GM23338 (cell line): ENCODE data around the gene PARVG. TPM values are rescaled to one million over a fixed set of nuclear protein-coding genes. Genes with fewer than 3 reads are reported as not detected.

ENCODE experiments used
- ATAC-seq: fragments of 200-7000 bp; cut with Tn5 transposase; 3 replicates; pipeline ENCODE4 v1.9.1; 2020
- DNase-seq: peaks from one replicate; pipeline ENCODE4 v3.0.0-alpha.2; 2015; ENCODE audit warnings: low spot score
- H2AFZ ChIP-seq: fragments of 200-600 bp; sonication (generic); 2 replicates; pipeline ENCODE4 v1.8.0; 2016; ENCODE audit warnings: antibody characterized with exemption, mild to moderate bottlenecking, moderate library complexity
- H3F3A ChIP-seq: fragments of 200-600 bp; sonication (generic); replicated peaks from 2 replicates; pipeline ENCODE4 v1.8.0; 2017; ENCODE audit warnings: antibody characterized with exemption, mixed run types, low read depth
- H3K27ac ChIP-seq: fragments of 200-600 bp; sonication (generic); 2 replicates; pipeline ENCODE4 v1.6.1; 2016; ENCODE audit warnings: low read depth
- H3K27me3 ChIP-seq: fragments of 200-600 bp; sonication (generic); 2 replicates; pipeline ENCODE4 v1.8.0; 2016; ENCODE audit warnings: mild to moderate bottlenecking, mixed run types, moderate library complexity; ENCODE audit not compliant: insufficient read depth
- H3K36me3 ChIP-seq: fragments of 200-600 bp; sonication (generic); 2 replicates; pipeline ENCODE4 v1.8.0; 2016; ENCODE audit warnings: mild to moderate bottlenecking; ENCODE audit not compliant: insufficient read depth
- H3K4me1 ChIP-seq: fragments of 200-600 bp; sonication (generic); 2 replicates; pipeline ENCODE4 v1.8.0; 2016; ENCODE audit warnings: mild to moderate bottlenecking, moderate library complexity; ENCODE audit not compliant: insufficient read depth
- H3K4me2 ChIP-seq: fragments of 200-600 bp; sonication (generic); 2 replicates; pipeline ENCODE4 v1.7.1; 2017; ENCODE audit warnings: mixed run types
- H3K4me3 ChIP-seq: fragments of 200-600 bp; sonication (generic); 2 replicates; pipeline ENCODE4 v1.6.1; 2016; ENCODE audit warnings: mixed run types
- H3K79me2 ChIP-seq: fragments of 200-600 bp; sonication (generic); replicated peaks from 2 replicates; pipeline ENCODE4 v1.8.0; 2017; ENCODE audit warnings: mild to moderate bottlenecking; ENCODE audit not compliant: insufficient read depth
- H3K9me2 ChIP-seq: fragments of 200-600 bp; sonication (generic); 2 replicates; pipeline ENCODE4 v1.8.0; 2017; ENCODE audit not compliant: insufficient read depth
- H4K20me1 ChIP-seq: fragments of 200-600 bp; sonication (generic); replicated peaks from 2 replicates; pipeline ENCODE4 v1.8.0; 2017; ENCODE audit warnings: mild to moderate bottlenecking; ENCODE audit not compliant: insufficient read depth
- H3K27ac Mint-ChIP-seq: 2 replicates; pipeline ENCODE4 v1.8.0; 2020; ENCODE audit warnings: inconsistent platforms, mild to moderate bottlenecking, moderate library complexity, mixed read lengths
- H3K27me3 Mint-ChIP-seq: 3 replicates; pipeline ENCODE4 v1.8.0; 2022; ENCODE audit warnings: low read depth, mild to moderate bottlenecking, moderate library complexity, mixed read lengths, inconsistent platforms; ENCODE audit not compliant: insufficient read depth, poor library complexity
- H3K36me3 Mint-ChIP-seq: 3 replicates; pipeline ENCODE4 v1.8.0; 2021; ENCODE audit warnings: low read depth, mild to moderate bottlenecking, inconsistent platforms, moderate library complexity, mixed read lengths
- H3K4me1 Mint-ChIP-seq: 3 replicates; pipeline ENCODE4 v1.8.0; 2020; ENCODE audit warnings: mild to moderate bottlenecking, inconsistent platforms, mixed read lengths
- H3K4me3 Mint-ChIP-seq: 3 replicates; pipeline ENCODE4 v1.8.0; 2021; ENCODE audit warnings: moderate library complexity, mild to moderate bottlenecking, inconsistent platforms, mixed read lengths
- H3K9me3 Mint-ChIP-seq: 3 replicates; pipeline ENCODE4 v1.8.0; 2020; ENCODE audit warnings: moderate library complexity, mild to moderate bottlenecking, inconsistent platforms, mixed read lengths
- CREB1 ChIP-seq: fragments of 250-450 bp; sonication (Bioruptor Pico); IDR thresholded peaks from 2 replicates; pipeline ENCODE4 v1.5.0; 2020; ENCODE audit warnings: low read depth, mild to moderate bottlenecking, moderate library complexity
- EZH2 ChIP-seq: fragments of 200-600 bp; sonication (generic); IDR thresholded peaks from one replicate; pipeline ENCODE4 v1.8.0; 2017; ENCODE audit warnings: antibody characterized with exemption, mild to moderate bottlenecking, low read depth; ENCODE audit not compliant: unreplicated experiment
- EZH2phosphoT487 ChIP-seq: fragments of 200-600 bp; sonication (generic); IDR thresholded peaks from one replicate; pipeline ENCODE4 v1.8.1; 2018; ENCODE audit warnings: antibody characterized with exemption; ENCODE audit not compliant: unreplicated experiment
- JUNB ChIP-seq: IDR thresholded peaks from one replicate; pipeline ENCODE4 v1.6.1; 2016; ENCODE audit warnings: antibody characterized with exemption; ENCODE audit not compliant: unreplicated experiment
- NANOG ChIP-seq: IDR thresholded peaks from 2 replicates; pipeline ENCODE4 v1.6.1; 2016; ENCODE audit warnings: antibody characterized with exemption, borderline replicate concordance
- POLR2AphosphoS5 ChIP-seq: IDR thresholded peaks from 2 replicates; pipeline ENCODE4 v1.6.1; 2016; ENCODE audit warnings: antibody characterized with exemption, low read depth
- REST ChIP-seq: IDR thresholded peaks from one replicate; pipeline ENCODE4 v1.6.1; 2018; ENCODE audit warnings: antibody characterized with exemption; ENCODE audit not compliant: unreplicated experiment
- STAT1 ChIP-seq: IDR thresholded peaks from one replicate; pipeline ENCODE4 v1.6.1; 2016; ENCODE audit warnings: antibody characterized with exemption; ENCODE audit not compliant: unreplicated experiment
- ZNF114 ChIP-seq: fragments of 250-450 bp; sonication (Bioruptor Pico); IDR thresholded peaks from 2 replicates; pipeline ENCODE4 v1.5.0; 2020; ENCODE audit warnings: mild to moderate bottlenecking, moderate library complexity
- ZNF331 ChIP-seq: fragments of 250-450 bp; sonication (Bioruptor Pico); IDR thresholded peaks from 2 replicates; pipeline ENCODE4 v1.5.0; 2020; ENCODE audit warnings: low read depth, mild to moderate bottlenecking, moderate library complexity
- polyA plus RNA-seq: library from polyadenylated mRNA; unstranded; fragments of >200 nt; fragmentation: Nextera tagmentation; extraction: Ambion mirVana; gene quantifications from 2 replicates; pipeline ENCODE4 v1.2.1, GENCODE V29; 2016
- total RNA-seq: library from RNA; depleted of rRNA; stranded (reverse); fragments of >200 nt; shearing (Covaris generic); gene quantifications from 2 replicates; pipeline ENCODE4 v1.2.3, GENCODE V29; 2014
- TF ChIP-seq, protein P1 (sequence below): fragments of 250-450 bp; sonication (Bioruptor Pico); IDR thresholded peaks from 2 replicates; pipeline ENCODE4 v1.5.0; 2020; ENCODE audit warnings: mild to moderate bottlenecking, moderate library complexity
- TF ChIP-seq, protein P2 (sequence below), 2 experiments: fragments of 200-600 bp in 1 of 2; sonication (generic) in 1 of 2; conservative IDR thresholded peaks; 2 replicates each; pipeline versions ENCODE4 v1.5.1 to v1.6.1; 2016 to 2017; ENCODE audit warnings: antibody characterized with exemption in 2 of 2, low read depth in 2 of 2, mild to moderate bottlenecking in 2 of 2, moderate library complexity in 1 of 2
- TF ChIP-seq, protein P3 (sequence below): IDR thresholded peaks from 2 replicates; pipeline ENCODE4 v1.6.1; 2016; ENCODE audit warnings: antibody characterized with exemption

Gene PARVG
- total and polyA plus RNA-seq, 2 experiments from 2014 or later = 0.14 to 0.31 TPM

DNA sequence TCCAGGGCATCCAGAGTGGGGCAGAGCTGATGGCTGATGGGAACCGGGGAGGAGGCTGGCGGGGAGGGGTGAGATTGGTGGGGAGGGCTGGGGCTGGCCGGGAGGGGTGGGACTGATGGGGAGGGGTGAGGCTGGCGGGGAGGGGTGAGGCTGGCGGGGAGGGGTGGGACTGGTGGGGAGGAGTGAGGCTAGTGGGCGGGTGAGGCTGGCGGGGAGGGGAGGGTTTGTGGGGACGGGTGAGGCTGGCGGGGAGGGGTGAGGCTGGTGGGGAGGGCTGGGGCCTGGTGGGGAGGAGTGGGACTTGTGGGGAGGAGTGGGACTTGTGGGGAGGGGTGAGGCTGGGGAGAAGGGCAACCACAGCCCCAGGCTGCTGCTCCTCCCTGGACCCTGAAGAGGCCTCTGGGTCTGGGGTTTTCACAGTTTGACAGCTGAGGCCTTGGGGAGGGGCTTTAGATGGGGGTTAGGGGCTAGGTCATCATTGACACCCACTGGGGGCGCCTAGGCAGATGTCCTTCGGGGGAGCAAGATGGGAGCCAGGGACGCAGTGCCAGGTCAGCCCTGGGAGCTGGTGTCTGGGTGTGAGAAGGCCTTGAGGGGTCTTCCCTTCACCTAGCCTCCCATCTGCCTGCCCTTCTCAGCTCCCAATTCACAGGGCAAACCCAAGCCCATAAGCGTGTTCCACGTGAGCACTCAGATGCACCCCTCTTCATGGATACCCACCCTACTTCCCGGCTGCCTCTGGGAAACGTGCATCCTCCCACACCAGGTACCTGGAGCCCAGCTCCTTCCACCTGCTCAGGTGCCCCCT, 26.7 kb downstream of the PARVG start:
- no peak overlapping the region for H3K4me2 ChIP-seq
- Mint-ChIP-seq H3K27me3 (peaks cover 5% of the 10 kb centered on the region), H3K9me3 (peaks cover 3% of the 10 kb centered on the region; the same call in 1 of the 3 replicates), H3K4me3 (no peak overlapping the region), H3K27ac (no peak overlapping the region), H3K36me3 (no peaks in the 10 kb centered on the region), H3K4me1 (no peaks in the 10 kb centered on the region; the same call in 2 of the 3 replicates)
- H3K9me2 ChIP-seq = no peaks in the 10 kb centered on the region
- H3K27me3 ChIP-seq = no peaks in the 10 kb centered on the region
- no peak for DNase-seq
- H4K20me1 ChIP-seq = no peaks in the 10 kb centered on the region
- H3K79me2 ChIP-seq = no peaks in the 10 kb centered on the region
- H3K4me3 ChIP-seq = no peak overlapping the region
- no peak overlapping the region for H3K27ac ChIP-seq
- ATAC-seq = no peak
- H3K4me1 ChIP-seq = no peaks in the 10 kb centered on the region
- H3F3A ChIP-seq = no peaks in the 10 kb centered on the region
- no peaks in the 10 kb centered on the region for H3K36me3 ChIP-seq
- TF ChIP-seq POLR2AphosphoS5 (no peak), ZNF331 (CRISPR knock-in tag) (no peak), ZNF114 (CRISPR knock-in tag) (no peak), EZH2phosphoT487 (no peak), JUNB (no peak), EZH2 (no peak), NANOG (no peak), REST (no peak), STAT1 (no peak), CREB1 (no peak)
- TF ChIP-seq, protein P1, sequence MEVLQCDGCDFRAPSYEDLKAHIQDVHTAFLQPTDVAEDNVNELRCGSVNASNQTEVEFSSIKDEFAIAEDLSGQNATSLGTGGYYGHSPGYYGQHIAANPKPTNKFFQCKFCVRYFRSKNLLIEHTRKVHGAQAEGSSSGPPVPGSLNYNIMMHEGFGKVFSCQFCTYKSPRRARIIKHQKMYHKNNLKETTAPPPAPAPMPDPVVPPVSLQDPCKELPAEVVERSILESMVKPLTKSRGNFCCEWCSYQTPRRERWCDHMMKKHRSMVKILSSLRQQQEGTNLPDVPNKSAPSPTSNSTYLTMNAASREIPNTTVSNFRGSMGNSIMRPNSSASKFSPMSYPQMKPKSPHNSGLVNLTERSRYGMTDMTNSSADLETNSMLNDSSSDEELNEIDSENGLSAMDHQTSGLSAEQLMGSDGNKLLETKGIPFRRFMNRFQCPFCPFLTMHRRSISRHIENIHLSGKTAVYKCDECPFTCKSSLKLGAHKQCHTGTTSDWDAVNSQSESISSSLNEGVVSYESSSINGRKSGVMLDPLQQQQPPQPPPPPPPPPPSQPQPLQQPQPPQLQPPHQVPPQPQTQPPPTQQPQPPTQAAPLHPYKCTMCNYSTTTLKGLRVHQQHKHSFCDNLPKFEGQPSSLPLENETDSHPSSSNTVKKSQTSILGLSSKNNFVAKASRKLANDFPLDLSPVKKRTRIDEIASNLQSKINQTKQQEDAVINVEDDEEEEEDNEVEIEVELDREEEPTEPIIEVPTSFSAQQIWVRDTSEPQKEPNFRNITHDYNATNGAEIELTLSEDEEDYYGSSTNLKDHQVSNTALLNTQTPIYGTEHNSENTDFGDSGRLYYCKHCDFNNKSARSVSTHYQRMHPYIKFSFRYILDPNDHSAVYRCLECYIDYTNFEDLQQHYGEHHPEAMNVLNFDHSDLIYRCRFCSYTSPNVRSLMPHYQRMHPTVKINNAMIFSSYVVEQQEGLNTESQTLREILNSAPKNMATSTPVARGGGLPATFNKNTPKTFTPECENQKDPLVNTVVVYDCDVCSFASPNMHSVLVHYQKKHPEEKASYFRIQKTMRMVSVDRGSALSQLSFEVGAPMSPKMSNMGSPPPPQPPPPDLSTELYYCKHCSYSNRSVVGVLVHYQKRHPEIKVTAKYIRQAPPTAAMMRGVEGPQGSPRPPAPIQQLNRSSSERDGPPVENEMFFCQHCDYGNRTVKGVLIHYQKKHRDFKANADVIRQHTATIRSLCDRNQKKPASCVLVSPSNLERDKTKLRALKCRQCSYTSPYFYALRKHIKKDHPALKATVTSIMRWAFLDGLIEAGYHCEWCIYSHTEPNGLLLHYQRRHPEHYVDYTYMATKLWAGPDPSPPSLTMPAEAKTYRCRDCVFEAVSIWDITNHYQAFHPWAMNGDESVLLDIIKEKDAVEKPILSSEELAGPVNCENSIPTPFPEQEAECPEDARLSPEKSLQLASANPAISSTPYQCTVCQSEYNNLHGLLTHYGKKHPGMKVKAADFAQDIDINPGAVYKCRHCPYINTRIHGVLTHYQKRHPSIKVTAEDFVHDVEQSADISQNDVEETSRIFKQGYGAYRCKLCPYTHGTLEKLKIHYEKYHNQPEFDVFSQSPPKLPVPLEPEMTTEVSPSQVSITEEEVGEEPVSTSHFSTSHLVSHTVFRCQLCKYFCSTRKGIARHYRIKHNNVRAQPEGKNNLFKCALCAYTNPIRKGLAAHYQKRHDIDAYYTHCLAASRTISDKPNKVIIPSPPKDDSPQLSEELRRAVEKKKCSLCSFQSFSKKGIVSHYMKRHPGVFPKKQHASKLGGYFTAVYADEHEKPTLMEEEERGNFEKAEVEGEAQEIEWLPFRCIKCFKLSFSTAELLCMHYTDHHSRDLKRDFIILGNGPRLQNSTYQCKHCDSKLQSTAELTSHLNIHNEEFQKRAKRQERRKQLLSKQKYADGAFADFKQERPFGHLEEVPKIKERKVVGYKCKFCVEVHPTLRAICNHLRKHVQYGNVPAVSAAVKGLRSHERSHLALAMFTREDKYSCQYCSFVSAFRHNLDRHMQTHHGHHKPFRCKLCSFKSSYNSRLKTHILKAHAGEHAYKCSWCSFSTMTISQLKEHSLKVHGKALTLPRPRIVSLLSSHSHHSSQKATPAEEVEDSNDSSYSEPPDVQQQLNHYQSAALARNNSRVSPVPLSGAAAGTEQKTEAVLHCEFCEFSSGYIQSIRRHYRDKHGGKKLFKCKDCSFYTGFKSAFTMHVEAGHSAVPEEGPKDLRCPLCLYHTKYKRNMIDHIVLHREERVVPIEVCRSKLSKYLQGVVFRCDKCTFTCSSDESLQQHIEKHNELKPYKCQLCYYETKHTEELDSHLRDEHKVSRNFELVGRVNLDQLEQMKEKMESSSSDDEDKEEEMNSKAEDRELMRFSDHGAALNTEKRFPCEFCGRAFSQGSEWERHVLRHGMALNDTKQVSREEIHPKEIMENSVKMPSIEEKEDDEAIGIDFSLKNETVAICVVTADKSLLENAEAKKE = no peak
- TF ChIP-seq, protein P2, sequence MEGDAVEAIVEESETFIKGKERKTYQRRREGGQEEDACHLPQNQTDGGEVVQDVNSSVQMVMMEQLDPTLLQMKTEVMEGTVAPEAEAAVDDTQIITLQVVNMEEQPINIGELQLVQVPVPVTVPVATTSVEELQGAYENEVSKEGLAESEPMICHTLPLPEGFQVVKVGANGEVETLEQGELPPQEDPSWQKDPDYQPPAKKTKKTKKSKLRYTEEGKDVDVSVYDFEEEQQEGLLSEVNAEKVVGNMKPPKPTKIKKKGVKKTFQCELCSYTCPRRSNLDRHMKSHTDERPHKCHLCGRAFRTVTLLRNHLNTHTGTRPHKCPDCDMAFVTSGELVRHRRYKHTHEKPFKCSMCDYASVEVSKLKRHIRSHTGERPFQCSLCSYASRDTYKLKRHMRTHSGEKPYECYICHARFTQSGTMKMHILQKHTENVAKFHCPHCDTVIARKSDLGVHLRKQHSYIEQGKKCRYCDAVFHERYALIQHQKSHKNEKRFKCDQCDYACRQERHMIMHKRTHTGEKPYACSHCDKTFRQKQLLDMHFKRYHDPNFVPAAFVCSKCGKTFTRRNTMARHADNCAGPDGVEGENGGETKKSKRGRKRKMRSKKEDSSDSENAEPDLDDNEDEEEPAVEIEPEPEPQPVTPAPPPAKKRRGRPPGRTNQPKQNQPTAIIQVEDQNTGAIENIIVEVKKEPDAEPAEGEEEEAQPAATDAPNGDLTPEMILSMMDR (conservative IDR thresholded peaks at IDR 0.05; ENCODE audit: low read depth in 2 of 2) = no peak
- TF ChIP-seq, protein P3, sequence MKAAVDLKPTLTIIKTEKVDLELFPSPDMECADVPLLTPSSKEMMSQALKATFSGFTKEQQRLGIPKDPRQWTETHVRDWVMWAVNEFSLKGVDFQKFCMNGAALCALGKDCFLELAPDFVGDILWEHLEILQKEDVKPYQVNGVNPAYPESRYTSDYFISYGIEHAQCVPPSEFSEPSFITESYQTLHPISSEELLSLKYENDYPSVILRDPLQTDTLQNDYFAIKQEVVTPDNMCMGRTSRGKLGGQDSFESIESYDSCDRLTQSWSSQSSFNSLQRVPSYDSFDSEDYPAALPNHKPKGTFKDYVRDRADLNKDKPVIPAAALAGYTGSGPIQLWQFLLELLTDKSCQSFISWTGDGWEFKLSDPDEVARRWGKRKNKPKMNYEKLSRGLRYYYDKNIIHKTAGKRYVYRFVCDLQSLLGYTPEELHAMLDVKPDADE = no peak
- H2AFZ ChIP-seq = no peak overlapping the region
